ENCODE measurements around the gene MRPS25.

Gene MRPS25

GRCh38 chr3:15094187-15094875 lies 29.2 kb upstream of the MRPS25 start:
- no peak for ATAC-seq
- Mint-ChIP-seq H3K36me3 (peaks cover 80% of the 10 kb centered on the region), H3K4me1 (peaks cover 17% of the 10 kb centered on the region), H3K27ac (no peak overlapping the region), H3K4me3 (no peak overlapping the region), H3K9me3 (no peaks in the 10 kb centered on the region)
- no peak for DNase-seq (ENCODE audit: low spot score in 2 of 2)

DNA sequence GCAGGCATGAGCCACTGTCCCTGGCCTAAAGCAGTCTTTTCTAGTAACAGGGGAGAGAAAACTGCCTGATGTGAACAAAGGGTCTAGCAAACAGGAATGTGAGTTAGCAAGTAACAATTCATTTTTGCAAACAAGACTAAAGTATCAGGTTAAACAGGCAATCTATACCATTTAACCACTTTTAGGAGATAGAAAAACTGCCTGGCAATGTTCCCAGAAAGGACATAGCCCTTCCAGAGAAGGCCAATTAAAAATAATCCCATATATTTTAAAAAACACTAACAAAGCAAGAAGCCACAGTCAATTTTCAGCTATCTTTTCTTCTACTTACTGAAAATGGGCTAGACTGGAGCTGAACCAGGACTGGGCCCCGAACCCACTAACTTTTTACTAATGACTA lies 27.6 kb upstream of the MRPS25 start:
- no peak overlapping the region for H3K27ac Mint-ChIP-seq
- DNase-seq (ENCODE audit: low spot score in 2 of 2), result no peak
- H3K36me3 Mint-ChIP-seq, result peaks cover 81% of the 10 kb centered on the region
- H3K9me3 Mint-ChIP-seq, result no peaks in the 10 kb centered on the region
- H3K4me3 Mint-ChIP-seq, result no peak overlapping the region
- peaks cover 2% of the 10 kb centered on the region for H3K4me1 Mint-ChIP-seq
- no peak for ATAC-seq

- H3K4me1 Mint-ChIP-seq, result no peaks in the 10 kb centered on the region
- H3K27ac Mint-ChIP-seq, result no peak overlapping the region
- no peaks in the 10 kb centered on the region for H3K9me3 Mint-ChIP-seq
- ATAC-seq, result no peak
- peaks cover 83% of the 10 kb centered on the region for H3K36me3 Mint-ChIP-seq
- no peak for DNase-seq (ENCODE audit: low spot score in 2 of 2)
- no peak overlapping the region for H3K4me3 Mint-ChIP-seq
These were observed 26.5 kb upstream of the MRPS25 start for GRCh38 chr3:15091575-15091974.

GRCh38 chr3:15089201-15089600 lies 24.1 kb upstream of the MRPS25 start:
- no peak for ATAC-seq
- no peak for DNase-seq (ENCODE audit: low spot score in 2 of 2)
- H3K36me3 Mint-ChIP-seq, result peaks cover 82% of the 10 kb centered on the region
- no peaks in the 10 kb centered on the region for H3K4me1 Mint-ChIP-seq
- no peaks in the 10 kb centered on the region for H3K9me3 Mint-ChIP-seq
- H3K27ac Mint-ChIP-seq, result no peak overlapping the region
- H3K4me3 Mint-ChIP-seq, result no peak overlapping the region

GRCh38 chr3:15086699-15087098 lies 21.6 kb upstream of the MRPS25 start:
- peaks cover 90% of the 10 kb centered on the region for H3K36me3 Mint-ChIP-seq
- H3K9me3 Mint-ChIP-seq, result no peaks in the 10 kb centered on the region
- ATAC-seq, result no peak
- no peak for DNase-seq (ENCODE audit: low spot score in 2 of 2)
- H3K4me1 Mint-ChIP-seq, result peaks cover 5% of the 10 kb centered on the region
- no peak overlapping the region for H3K27ac Mint-ChIP-seq
- H3K4me3 Mint-ChIP-seq, result no peak overlapping the region

DNA sequence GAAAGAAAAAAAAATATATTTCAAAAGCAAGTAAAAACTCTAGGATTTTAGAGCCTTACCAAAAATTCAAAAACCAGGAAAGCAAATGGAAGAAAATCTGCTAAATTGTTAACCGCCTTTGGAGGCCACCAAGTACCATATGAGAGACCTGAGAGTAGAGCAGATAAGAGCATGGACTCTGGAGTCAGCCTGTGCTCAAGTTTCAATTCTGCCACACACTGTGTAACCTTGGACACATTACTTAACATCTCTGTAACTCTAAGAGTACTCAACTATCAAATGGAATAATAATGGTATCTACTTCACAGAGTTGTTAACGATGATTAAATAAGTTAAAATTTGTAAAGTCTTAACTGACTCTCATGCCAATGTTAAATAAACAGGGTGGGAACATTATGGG lies 21.1 kb upstream of the MRPS25 start:
- Mint-ChIP-seq H3K4me1 (peaks cover 5% of the 10 kb centered on the region), H3K27ac (no peak overlapping the region), H3K36me3 (peaks cover 90% of the 10 kb centered on the region), H3K4me3 (no peak overlapping the region), H3K9me3 (no peaks in the 10 kb centered on the region)
- ATAC-seq, result no peak
- no peak for DNase-seq (ENCODE audit: low spot score in 2 of 2)

- Mint-ChIP-seq H3K4me1 (peaks cover 5% of the 10 kb centered on the region), H3K36me3 (peaks cover 88% of the 10 kb centered on the region)
- ATAC-seq, result no peak
These were observed 18.1 kb upstream of the MRPS25 start for GRCh38 chr3:15083252-15083651.

GRCh38 chr3:15081960-15082664 lies 17.0 kb upstream of the MRPS25 start:
- H3K9me3 Mint-ChIP-seq, result no peaks in the 10 kb centered on the region
- H3K36me3 Mint-ChIP-seq, result peaks cover 88% of the 10 kb centered on the region
- peaks cover 5% of the 10 kb centered on the region for H3K4me1 Mint-ChIP-seq
- H3K27ac Mint-ChIP-seq, result peak overlapping the region; percentile 35
- no peak for ATAC-seq
- no peak overlapping the region for H3K4me3 Mint-ChIP-seq
- DNase-seq (ENCODE audit: low spot score in 2 of 2), result no peak

More at GRCh38 chr3:15083252-15083651, 18.1 kb upstream of the MRPS25 start:
- Mint-ChIP-seq H3K9me3 (no peaks in the 10 kb centered on the region), H3K4me3 (no peak overlapping the region), H3K27ac (peak overlapping the region; percentile 10)
- no peak for DNase-seq (ENCODE audit: low spot score in 2 of 2)

- ATAC-seq, result no peak
- Mint-ChIP-seq H3K36me3 (peaks cover 95% of the 10 kb centered on the region), H3K27ac (no peak overlapping the region), H3K4me3 (no peak overlapping the region), H3K4me1 (peaks cover 5% of the 10 kb centered on the region), H3K9me3 (no peaks in the 10 kb centered on the region)
- no peak for DNase-seq (ENCODE audit: low spot score in 2 of 2)
These were observed 14.0 kb upstream of the MRPS25 start for GRCh38 chr3:15079091-15079490.

- no peak overlapping the region for H3K27ac Mint-ChIP-seq
- no peak overlapping the region for H3K4me3 Mint-ChIP-seq
- DNase-seq (ENCODE audit: low spot score in 2 of 2), result no peak
- H3K36me3 Mint-ChIP-seq, result peaks cover 71% of the 10 kb centered on the region
- no peak for ATAC-seq
- H3K9me3 Mint-ChIP-seq, result no peaks in the 10 kb centered on the region
- H3K4me1 Mint-ChIP-seq, result no peaks in the 10 kb centered on the region
These were observed 9.4 kb upstream of the MRPS25 start for GRCh38 chr3:15074500-15074899.

DNA sequence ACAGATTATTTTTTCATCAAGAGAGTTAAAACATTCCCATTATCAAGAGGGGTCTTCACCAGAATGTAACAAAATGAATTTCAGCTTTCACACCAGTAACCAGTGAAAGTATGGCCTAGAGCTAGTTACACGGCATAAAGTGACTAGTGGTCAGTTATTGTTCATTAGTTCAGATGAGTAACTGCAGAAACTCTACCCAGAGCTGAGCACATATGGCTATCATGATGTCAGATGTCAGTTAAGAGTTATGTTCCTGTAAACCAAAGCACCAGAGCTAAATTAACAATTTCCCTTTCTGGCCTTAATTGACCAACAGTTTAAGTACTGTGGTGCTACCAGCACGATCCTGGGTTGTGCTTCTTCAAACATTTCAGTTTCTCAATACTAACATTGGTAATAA lies 6.6 kb upstream of the MRPS25 start:
- no peaks in the 10 kb centered on the region for H3K4me1 Mint-ChIP-seq

GRCh38 chr3:15069441-15069840 lies 4.3 kb upstream of the MRPS25 start:
- Mint-ChIP-seq H3K4me1 (peaks cover 7% of the 10 kb centered on the region), H3K27ac (peak overlapping the region; percentile 77)
- no peak for ATAC-seq

More for the DNA sequence above, 6.6 kb upstream of the MRPS25 start:
- peaks cover 50% of the 10 kb centered on the region for H3K36me3 Mint-ChIP-seq
- DNase-seq (ENCODE audit: low spot score in 2 of 2) (no peak), ATAC-seq (no peak)
- no peak overlapping the region for H3K4me3 Mint-ChIP-seq
- no peaks in the 10 kb centered on the region for H3K9me3 Mint-ChIP-seq
- no peak overlapping the region for H3K27ac Mint-ChIP-seq

GRCh38 chr3:15066467-15066866 lies 1.4 kb upstream of the MRPS25 start:
- ATAC-seq, result no peak
- Mint-ChIP-seq H3K9me3 (no peaks in the 10 kb centered on the region), H3K4me1 (peaks cover 21% of the 10 kb centered on the region), H3K4me3 (no peak overlapping the region), H3K36me3 (peaks cover 25% of the 10 kb centered on the region), H3K27ac (no peak overlapping the region)
- DNase-seq (ENCODE audit: low spot score in 2 of 2), result no peak

More at GRCh38 chr3:15069441-15069840, 4.3 kb upstream of the MRPS25 start:
- Mint-ChIP-seq H3K9me3 (no peaks in the 10 kb centered on the region), H3K4me3 (no peak overlapping the region), H3K36me3 (peaks cover 34% of the 10 kb centered on the region)
- no peak for DNase-seq (ENCODE audit: low spot score in 2 of 2)

DNA sequence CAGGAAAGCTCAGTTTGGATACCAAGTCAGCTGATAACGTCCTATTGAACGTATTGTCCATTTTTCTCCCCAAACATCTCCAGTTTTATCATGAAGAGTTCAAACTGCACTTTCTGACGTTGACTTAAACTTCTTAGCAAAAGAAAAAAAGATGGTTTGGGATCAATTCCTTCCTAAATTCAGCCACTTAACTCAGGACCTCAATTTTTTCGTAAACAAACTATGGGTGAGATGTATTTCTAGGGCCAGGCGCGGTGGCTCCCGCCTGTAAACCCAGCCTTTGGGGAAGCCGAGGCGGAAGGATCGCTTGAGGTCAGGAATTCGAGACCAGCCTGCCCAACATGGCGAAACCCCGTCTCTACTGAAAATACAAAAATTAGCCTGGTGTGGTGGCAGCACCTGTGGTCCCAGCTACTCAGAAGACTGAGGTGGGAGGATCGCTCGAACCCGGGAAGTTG lies 464 bp upstream of the MRPS25 start:
- Mint-ChIP-seq H3K27ac (peak overlapping the region; percentile 95), H3K9me3 (no peaks in the 10 kb centered on the region), H3K4me3 (peak overlapping the region; percentile 90), H3K4me1 (peaks cover 27% of the 10 kb centered on the region), H3K36me3 (peaks cover 21% of the 10 kb centered on the region)
- no peak for ATAC-seq
- no peak for DNase-seq (ENCODE audit: low spot score in 2 of 2)

- peaks cover 30% of the 10 kb centered on the region for H3K36me3 Mint-ChIP-seq
- H3K4me3 Mint-ChIP-seq, result peak overlapping the region; percentile 90
- ATAC-seq, result peak; percentile 16
- DNase-seq (ENCODE audit: low spot score in 2 of 2), result peak in 1 of 2 donors; percentile 56
- H3K9me3 Mint-ChIP-seq, result no peaks in the 10 kb centered on the region
- peaks cover 32% of the 10 kb centered on the region for H3K4me1 Mint-ChIP-seq
- peak overlapping the region; percentile 95 for H3K27ac Mint-ChIP-seq
These were observed 748 bp downstream of the MRPS25 start for GRCh38 chr3:15064299-15064834.
